ENCODE results near the gene PSMB11. TPM values are rescaled to one million over a fixed set of nuclear protein-coding genes. Genes with fewer than 3 reads are reported as not detected.

PSMB11 gene
- total RNA-seq, 1 experiment from 2014 or later, result not detected

DNA sequence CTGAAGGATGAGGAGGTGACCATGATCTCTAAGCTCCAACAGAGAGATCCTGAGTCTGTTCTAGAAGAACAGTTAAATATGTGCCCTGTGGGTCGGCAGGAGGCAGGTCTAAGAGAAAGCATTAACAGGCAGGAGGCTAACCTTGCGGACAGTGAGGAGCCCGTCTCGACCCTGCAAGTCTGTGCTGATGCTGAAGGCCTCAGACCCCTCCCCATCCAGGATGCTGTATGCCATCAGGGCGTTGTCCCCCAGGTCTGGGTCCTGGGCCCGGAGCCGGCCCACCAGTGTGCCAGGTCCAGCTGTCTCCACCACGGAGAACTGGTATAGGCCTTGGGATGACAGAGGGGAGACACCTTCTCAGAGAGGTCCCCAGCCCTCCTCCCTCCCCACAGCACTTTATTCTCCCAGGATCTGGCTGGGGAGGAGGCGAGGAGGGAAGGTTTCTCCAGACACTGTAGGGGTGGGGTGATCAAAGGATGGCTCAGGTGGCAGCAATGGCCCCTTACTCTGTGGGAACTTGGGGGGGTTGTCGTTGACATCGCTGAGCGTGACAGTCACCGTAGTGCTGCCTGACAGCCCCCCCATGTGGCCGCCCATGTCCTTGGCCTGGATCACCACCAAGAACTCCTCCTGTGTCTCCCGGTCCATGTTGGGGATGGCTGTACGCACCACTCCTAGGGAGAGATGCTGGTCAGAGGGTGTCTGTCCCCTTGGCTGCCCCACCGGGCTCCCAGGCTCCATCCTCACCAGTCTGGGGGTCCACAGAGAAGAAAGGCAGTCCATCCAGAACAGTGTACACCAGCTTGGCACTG is 12.2 kb downstream of the PSMB11 start:
- intact Hi-C loops (cut with micrococcal nuclease; ENCODE audit: unreplicated experiment), result no loop called here
- POLR2A ChIA-PET (ENCODE audit: unreplicated experiment), result no interaction called here
- Histone ChIP-seq H3K27me3 (ENCODE audit: insufficient read depth, low read depth) (no peaks in the 10 kb centered on the region), H3K9me2 (ENCODE audit: insufficient read depth) (no peaks in the 10 kb centered on the region), H3F3A (ENCODE audit: insufficient read depth, low read depth) (peaks cover 18% of the 10 kb centered on the region), H3K79me2 (ENCODE audit: low read depth) (no peaks in the 10 kb centered on the region), H3K27ac (no peak overlapping the region), H4K20me1 (ENCODE audit: insufficient read depth) (no peaks in the 10 kb centered on the region), H3K36me3 (ENCODE audit: low read depth) (no peaks in the 10 kb centered on the region), H3K4me2 (no peak overlapping the region), H3K9me3 (ENCODE audit: insufficient read depth, low read depth) (no peaks in the 10 kb centered on the region), H3K4me3 (no peak overlapping the region), H3K4me1 (replicated peaks; ENCODE audit: insufficient read depth) (peaks cover 8% of the 10 kb centered on the region; the same call in 1 of the 2 replicates), H2AFZ (no peak overlapping the region)
- no peak for DNase-seq
- TF ChIP-seq CTCF (conservative IDR thresholded peaks at IDR 0.05) (no peak), EZH2 (IDR thresholded peaks at IDR 0.05; ENCODE audit: low read depth) (no peak)
- CTCF ChIA-PET, result interaction anchor here (0.6 to 0.8 kb wide), 3 partner anchors 68 to 1060 kb away, joined by 3 to 6 read pairs (median 3); partner anchors contain the start of genes DCAF11 and NRL
- BruUV-seq (replicated peaks), result no TSS peak

DNA sequence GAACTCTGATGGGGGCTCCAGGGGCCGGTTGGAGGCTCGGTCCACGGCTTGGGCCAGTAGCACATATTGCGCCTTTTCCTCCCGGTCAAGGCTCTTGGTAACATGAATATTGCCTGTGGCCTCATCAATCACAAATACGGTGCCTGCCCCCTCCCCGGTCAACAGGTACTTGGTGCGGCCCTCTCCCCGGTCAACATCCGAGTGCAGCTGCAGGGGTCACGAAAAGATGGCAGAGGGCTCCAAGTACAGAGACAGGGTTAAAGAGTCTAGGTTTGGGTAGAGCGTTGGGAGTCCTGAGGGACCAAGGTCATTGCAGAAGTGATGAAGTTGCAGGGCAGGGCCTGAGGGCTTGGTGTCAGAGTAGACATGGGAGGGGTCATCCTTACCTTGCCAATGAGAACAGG is 13.1 kb downstream of the PSMB11 start:
- peaks cover 8% of the 10 kb centered on the region; the same call in 1 of the 2 replicates for H3K4me1 ChIP-seq (replicated peaks; ENCODE audit: insufficient read depth)
- H3K79me2 ChIP-seq (ENCODE audit: low read depth), result no peaks in the 10 kb centered on the region

More for the DNA sequence above, 13.1 kb downstream of the PSMB11 start:
- ChIA-PET POLR2A (ENCODE audit: unreplicated experiment) (no interaction called here), CTCF (interaction anchor here (0.5 to 0.6 kb wide), 3 partner anchors 16 to 1059 kb away, joined by 3 to 4 read pairs (median 3); partner anchors contain the start of genes DCAF11 and NRL)
- no peak for DNase-seq
- H3K27ac ChIP-seq, result no peak overlapping the region
- no peaks in the 10 kb centered on the region for H4K20me1 ChIP-seq (ENCODE audit: insufficient read depth)
- H3F3A ChIP-seq (ENCODE audit: insufficient read depth, low read depth), result peaks cover 27% of the 10 kb centered on the region
- no peak overlapping the region for H2AFZ ChIP-seq
- no peak for TF ChIP-seq EZH2 (IDR thresholded peaks at IDR 0.05; ENCODE audit: low read depth)
- TF ChIP-seq CTCF (conservative IDR thresholded peaks at IDR 0.05), result no peak
- H3K36me3 ChIP-seq (ENCODE audit: low read depth), result 0 out of 2 replicates have a peak, but pooled peaks cover 3% of the 10 kb centered on the region
- H3K9me3 ChIP-seq (ENCODE audit: insufficient read depth, low read depth), result no peaks in the 10 kb centered on the region
- no peaks in the 10 kb centered on the region for H3K27me3 ChIP-seq (ENCODE audit: insufficient read depth, low read depth)
- intact Hi-C loops (cut with micrococcal nuclease; ENCODE audit: unreplicated experiment), result loop anchor here (5.0 kb wide), 2 partner anchors 128 to 1138 kb away; partner anchors contain the start of gene PRMT5
- no peak overlapping the region for H3K4me2 ChIP-seq
- H3K4me3 ChIP-seq, result no peak overlapping the region
- no peaks in the 10 kb centered on the region for H3K9me2 ChIP-seq (ENCODE audit: insufficient read depth)
- no TSS peak for BruUV-seq (replicated peaks)
